NK-92 (cell line): Measurements from ENCODE around the gene UBTFL1.
"Not testable (repeated sequence)": the region's sequence is repeated elsewhere in the genome, so short reads cannot be mapped to it uniquely, and the experiment has no call there.

Source experiments
- DNase-seq: peaks from one replicate; lab custom pipeline; 2025; ENCODE audit not compliant: unreplicated experiment; lab: John Stamatoyannopoulos, UW

UBTFL1 gene, protein sequence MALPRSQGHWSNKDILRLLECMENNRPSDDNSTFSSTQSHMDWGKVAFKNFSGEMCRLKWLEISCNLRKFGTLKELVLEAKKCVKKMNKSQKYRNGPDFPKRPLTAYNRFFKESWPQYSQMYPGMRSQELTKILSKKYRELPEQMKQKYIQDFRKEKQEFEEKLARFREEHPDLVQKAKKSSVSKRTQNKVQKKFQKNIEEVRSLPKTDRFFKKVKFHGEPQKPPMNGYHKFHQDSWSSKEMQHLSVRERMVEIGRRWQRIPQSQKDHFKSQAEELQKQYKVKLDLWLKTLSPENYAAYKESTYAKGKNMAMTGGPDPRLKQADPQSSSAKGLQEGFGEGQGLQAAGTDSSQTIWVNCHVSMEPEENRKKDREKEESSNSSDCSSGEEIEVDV

DNA sequence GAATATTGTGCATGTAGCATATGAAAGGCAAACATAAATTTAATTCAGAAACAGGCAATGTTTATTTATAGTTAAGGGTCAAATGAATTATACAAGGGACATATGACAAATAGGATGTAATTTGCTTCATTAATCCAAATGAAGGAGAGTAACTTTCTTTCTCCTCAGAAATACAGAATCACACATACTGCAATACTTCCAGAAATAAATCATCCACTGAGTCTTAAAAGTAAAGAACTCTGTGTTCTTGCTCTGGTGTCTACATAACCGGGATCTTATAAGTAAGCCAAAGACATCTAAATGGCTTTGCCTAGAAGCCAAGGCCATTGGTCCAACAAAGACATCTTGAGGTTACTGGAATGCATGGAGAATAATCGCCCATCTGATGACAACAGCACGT, at the start of gene UBTFL1:
Gene UBTFL1 (plus strand): TSS at position 301 of the 400 bp plus-strand sequence. CDS start 0 bp downstream, at position 301.
- DNase-seq: not testable (repeated sequence)

DNA sequence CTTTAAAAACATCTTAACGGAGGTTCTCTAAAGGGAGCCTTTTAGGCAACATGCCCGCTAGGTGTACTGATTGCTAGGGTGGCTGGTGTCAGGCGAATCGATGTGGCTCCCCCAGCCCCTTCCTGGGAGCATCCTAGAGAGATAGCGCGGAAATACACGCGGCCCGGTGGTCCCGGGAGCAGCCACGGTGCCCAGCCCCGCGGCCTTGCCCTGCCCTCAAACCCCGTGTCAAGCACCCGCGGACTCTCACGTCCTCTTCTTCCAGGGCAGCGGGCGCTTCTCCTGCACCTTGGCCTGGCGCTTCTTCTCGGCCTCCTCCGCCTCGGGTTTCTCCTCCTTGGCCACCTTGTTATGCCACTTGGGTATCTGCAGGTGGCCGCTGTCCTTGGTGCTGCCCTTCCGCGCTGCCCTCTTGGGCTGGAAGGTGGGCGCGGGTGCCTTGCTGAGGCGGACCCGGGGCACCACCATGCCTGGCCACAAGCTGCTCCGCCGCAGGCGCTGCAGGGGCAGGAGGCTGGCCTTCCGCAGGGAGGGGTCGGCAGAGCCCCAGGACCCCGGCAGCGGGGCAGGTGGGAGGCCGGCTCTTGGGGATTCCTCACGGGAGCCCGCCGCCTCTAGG, 34.0 kb upstream of the UBTFL1 start:
- DNase-seq: not testable (repeated sequence)

DNA sequence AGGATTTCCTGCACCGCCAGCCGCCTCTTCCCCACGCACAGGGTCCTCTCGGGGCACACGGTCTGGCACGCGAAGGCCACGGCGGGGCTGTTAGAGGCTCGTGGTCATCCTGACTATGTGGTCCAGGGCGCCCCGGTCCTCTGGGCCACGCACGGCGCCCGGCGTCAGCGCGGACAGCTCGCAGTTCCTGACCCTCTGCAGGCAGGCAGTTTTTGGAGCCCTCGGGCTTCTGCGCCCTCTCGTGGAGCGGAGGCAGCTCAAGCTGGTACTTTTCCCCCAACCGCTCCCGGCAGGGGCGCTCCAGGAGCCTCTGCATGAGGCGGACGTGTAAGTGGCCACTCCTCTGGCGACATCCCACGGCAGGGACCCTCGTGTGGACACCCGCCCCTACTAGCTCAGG, 33.4 kb upstream of the UBTFL1 start:
- DNase-seq: not testable (repeated sequence)

DNA sequence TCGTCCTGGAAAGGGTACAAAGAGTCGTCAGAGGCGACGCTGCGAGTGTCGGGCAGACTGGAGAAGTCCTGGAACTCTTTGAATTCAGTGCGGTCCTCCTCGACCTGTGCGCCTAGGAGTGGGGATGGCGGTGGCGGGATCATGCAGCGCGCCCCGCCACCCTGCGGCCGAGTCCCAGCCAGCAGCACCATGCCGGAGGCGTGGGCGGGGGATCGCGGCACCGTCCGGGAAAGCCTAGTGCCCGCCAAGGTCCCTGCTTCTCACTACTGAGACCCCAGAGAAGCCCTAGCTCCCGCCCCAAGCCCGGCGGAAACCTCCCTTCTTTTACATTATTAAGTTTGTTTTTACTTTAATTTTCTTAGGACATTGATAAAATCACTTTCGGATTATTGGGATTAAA, 32.2 kb upstream of the UBTFL1 start:
- not testable (repeated sequence) for DNase-seq

DNA sequence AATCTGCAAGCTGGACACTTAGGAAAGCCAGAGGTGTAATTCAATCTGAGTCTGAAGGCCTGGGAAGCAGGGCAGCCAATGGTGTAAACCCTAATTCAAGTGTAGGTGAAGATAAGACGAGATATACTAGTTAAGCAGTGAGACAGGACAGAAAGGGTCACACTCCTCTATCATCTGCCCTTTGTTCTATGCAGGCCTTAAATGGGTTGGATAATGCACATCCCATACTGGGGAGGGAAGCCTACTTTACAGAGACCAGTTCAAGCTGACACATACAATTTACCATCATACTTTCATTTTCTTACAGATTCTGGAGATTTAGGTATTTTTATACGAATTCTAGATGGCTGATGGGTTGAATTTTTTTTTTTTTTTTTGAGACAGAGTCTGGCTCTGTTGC, 3.0 kb downstream of the UBTFL1 start:
- DNase-seq: not testable (repeated sequence)

DNA sequence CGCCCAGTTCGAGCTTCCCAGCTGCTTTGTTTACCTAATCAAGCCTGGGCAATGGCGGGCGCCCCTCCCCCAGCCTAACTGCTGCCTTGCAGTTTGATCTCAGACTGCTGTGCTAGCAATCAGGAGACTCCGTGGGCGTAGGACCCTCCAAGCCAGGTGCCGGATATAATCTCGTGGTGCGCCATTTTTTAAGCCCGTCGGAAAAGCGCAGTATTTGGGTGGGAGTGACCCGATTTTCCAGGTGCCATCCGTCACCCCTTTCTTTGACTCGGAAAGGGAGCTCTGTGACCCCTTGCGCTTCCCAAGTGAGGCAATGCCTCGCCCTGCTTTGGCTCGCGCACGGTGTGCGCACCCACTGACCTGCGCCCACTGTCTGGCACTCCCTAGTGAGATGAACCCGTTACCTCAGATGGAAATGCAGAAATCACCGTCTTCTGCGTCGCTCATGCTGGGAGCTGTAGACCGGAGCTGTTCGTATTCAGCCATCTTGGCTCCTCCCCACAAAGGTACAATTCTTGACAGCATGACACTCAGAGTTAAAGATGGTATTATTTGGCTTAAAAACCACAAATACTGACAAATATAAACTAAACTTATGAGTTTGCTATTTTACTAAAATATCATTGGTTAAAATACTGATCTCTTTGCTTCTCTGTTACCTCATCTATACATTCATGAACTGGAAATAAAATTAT, 9.6 kb downstream of the UBTFL1 start:
- DNase-seq: not testable (repeated sequence)

DNA sequence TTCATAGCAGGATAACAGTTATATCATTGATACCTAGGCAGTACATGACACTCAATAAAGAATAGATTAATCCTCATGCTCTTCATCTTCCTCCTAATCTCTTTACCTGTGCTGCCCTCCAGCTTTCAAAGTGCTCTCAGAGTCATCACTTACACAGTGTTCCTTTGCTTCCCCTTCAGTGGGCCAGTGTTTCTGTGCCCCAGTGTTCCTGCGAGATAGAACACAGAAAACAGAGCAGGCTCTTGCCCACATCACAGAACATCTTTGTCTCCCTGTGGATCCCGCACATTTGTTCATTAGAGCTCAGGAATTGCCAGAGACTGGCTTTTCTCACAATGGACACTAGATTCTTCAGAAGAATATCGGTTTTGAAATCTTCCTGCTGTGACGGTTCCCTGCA, 12.5 kb downstream of the UBTFL1 start:
- not testable (repeated sequence) for DNase-seq

DNA sequence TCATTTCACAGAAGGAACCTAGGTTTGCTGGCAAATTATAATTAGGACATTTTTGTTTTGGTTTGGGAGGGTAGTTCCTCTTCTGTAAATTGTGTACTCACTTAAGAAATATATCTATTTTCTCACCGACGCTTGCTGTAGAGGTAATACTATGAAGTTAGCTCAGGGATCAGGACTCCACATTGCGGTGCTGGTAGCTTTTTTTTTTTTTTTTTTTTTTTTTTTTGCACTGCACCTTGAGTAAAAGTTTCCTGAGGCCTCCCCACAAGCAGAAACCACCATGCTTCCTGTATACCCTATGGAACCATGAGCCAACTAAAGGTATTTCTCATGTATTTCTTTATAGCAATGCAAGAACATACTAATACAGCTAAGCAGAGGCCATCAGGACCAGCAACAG, 14.7 kb downstream of the UBTFL1 start:
- no peak for DNase-seq

DNA sequence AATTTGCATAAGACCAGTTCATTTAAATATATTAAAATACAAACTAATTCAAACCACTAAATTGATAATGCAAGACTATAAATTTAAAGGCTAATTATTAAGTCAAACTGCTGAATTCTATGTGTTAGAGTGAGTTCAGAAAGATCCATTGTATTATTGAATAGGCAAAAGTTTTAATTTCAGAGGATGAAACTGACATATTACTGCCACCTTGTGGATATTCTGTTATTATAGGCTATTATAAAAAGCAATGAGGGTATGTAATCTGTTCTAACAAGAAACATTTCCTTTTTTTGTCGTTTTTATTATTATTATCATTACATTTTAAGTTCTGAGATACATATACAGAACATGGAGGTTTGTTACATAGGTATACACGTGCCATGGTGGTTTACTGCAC, 27.8 kb downstream of the UBTFL1 start:
- no peak for DNase-seq

DNA sequence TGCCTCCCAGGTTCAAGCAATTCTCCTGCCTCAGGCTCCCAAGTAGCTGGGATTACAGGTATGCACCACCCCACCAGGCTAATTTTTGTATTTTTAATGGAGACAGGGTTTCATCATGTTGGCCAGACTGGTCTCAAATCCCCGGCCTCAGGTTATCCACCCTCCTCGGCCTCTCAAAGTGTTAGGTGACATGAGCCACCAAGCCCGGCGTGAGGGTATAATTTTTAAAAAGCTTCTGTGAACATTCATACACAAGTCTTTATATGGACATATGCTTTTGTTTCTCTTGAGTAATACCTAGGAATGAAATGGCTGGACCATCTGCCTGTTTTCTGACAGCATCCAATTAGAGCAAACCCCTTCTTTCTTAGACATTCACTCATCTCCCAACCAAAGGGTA, 34.4 kb downstream of the UBTFL1 start:
- DNase-seq: no peak

DNA sequence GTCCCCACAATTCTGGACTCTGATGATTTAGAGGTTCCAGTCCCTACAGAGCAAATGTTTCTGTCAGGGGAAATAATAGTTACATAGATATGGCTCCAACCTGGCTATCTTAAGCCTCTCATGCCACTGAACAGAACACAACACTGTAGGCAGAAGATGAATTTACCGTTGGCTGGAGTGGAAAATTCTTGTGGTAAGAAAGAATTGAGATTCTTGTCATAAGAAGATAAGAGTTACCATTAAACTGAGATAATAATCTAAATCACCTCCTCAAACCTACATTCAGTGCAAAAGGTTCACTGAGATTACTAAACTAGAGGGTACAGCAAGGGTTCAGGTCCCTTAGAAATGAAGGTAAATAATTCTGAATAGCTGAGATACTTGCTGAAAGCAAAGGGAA, 38.6 kb downstream of the UBTFL1 start:
- DNase-seq: no peak

DNA sequence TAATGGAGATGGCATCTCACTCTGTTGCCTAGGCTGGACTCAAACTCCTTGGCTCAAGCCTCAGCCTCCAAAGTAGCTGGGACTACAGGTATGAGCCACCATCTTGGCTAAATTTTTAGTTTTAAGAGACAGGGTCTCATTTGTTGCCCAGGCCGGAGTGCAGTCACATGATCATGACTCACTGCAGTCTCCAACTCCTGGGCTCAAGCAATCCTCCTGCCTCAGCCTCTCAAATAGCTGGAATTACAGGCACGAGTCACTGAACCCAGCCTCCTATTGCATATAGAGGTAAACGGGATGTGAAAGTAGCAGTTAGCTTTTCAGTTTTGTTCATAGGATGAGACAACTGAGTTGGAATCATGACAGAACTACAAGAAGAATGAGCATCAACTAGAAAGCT, 39.2 kb downstream of the UBTFL1 start:
- DNase-seq: no peak

DNA sequence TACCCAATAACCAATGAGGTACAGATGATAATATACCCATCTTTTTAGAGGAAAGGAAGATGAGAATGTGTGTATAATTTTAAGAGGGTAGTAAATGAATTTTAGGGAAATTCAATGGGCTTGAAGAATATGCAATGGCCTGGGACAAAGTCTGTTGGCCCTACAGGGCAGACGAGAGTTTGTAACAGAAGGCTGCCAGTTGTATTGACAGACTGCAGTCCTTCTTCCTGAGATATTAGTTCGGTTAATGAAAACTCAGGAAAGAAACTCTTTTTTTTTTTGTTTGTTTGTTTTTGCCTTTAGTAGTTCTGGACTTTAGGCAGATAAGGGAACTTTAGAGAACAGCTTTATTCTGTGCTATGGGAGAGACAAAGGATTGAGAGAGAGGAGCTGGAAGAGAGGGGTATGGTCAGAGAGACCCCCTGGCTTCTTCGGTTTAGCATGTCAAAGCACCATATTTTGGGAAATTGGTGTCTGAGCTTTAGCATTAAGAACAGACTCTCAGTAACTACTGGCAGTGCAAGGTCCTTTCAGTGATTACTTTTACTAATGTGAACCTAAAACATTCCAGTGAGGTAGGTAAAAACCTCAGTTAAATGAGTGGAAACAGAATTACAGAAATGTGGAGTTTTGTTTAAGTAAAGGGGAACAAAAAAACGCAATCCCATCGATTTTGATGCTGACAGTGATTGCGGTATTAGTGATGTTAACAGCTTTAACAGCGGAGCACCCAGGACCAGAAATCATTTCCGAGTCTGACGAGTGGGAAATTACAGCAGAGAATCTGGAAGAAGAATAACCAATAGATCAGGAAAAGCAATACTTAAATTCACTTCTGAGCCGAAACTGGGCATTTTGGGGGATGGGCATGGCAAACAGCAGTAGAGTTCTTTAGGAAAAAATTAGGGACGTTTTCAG, 48.1 kb downstream of the UBTFL1 start:
- no peak for DNase-seq

DNA sequence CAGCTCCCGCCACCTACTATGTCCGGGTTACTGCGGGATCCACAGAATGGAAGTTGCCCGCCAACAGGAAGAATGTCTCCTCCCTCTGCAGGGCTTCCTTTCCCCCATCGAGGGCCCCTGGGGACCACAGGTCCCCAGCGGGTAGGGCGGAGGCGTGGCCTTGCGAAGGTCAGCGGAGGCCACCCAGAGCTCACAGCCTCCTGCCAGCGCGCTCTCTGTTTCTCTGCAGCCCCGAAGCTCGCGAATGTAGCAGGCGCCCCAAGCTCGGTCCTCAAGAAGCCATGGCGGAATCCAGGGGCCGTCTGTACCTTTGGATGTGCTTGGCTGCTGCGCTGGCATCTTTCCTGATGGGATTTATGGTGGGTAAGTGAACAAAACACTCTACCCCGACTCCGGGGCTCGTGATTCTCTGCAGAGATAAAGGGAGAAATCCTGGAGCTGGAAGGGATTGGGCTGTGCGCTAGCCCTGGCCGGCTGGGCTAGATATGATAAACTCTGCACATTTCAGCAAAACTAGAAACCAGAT, 48.8 kb downstream of the UBTFL1 start, which contains the start of gene NAALAD2:
Gene NAALAD2 (plus strand): TSS at position 186 of the 526 bp plus-strand sequence. CDS start 96 bp downstream, at position 282.
- DNase-seq: no peak

DNA sequence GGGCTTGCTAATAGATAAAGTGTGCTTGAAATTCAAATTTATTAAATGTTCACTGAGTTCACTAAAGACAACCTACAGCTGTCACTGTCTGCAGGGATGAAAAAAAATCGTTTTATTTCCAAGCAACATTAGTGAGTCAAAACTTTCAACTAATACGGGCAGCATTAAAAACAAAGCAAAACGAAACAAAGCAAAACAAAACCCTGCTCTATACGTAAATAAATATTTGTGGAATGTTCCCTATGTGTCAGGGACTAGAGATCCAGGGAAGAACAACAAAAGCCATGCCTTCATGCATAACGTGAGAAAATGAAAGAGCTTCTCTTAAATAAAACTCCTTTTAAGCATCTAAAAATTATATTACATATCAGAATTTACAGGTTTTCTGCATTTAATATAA, 49.3 kb downstream of the UBTFL1 start:
- no peak for DNase-seq
